ENCODE results near the gene MGME1. TPM values are rescaled to one million over a fixed set of nuclear protein-coding genes. Genes with fewer than 3 reads are reported as not detected.

Gene MGME1
- total RNA-seq, 2 donors from 2014 or later = 17.1 to 22.0 TPM

- ATAC-seq (peak; percentile 87), DNase-seq (peak; percentile 71 to 80)
- intact Hi-C loops (cut with DNase I, micrococcal nuclease) = no loop called here
Observed at GRCh38 chr20:17938871-17939619, 29.8 kb upstream of the MGME1 start.

- ATAC-seq = peak; percentile 22
- DNase-seq = no peak
- intact Hi-C loops (cut with DNase I, micrococcal nuclease) = no loop called here
Observed at GRCh38 chr20:17939622-17940223, 29.1 kb upstream of the MGME1 start.

- intact Hi-C loops (cut with DNase I, micrococcal nuclease) = no loop called here
- no peak for DNase-seq
- ATAC-seq = no peak
Observed at GRCh38 chr20:17940224-17940971, 28.4 kb upstream of the MGME1 start.

- intact Hi-C loops (cut with DNase I, micrococcal nuclease) = no loop called here
- DNase-seq (no peak), ATAC-seq (no peak)
Observed at GRCh38 chr20:17941087-17941825, 27.6 kb upstream of the MGME1 start.

- intact Hi-C loops (cut with DNase I, micrococcal nuclease) = no loop called here
- ATAC-seq = no peak
- no peak for DNase-seq
Observed at GRCh38 chr20:17941826-17942196, 27.0 kb upstream of the MGME1 start.

- no peak for ATAC-seq
- DNase-seq = no peak
- intact Hi-C loops (cut with DNase I, micrococcal nuclease) = no loop called here
Observed at GRCh38 chr20:17943343-17943742, 25.5 kb upstream of the MGME1 start.

GRCh38 chr20:17944854-17945474, 23.9 kb upstream of the MGME1 start:
- no peak for ATAC-seq
- intact Hi-C loops (cut with DNase I, micrococcal nuclease) = no loop called here
- no peak for DNase-seq

- DNase-seq = no peak
- ATAC-seq = no peak
- intact Hi-C loops (cut with DNase I, micrococcal nuclease) = no loop called here
Observed at GRCh38 chr20:17946040-17946439, 22.8 kb upstream of the MGME1 start.

- DNase-seq = no peak
- no peak for ATAC-seq
- intact Hi-C loops (cut with DNase I, micrococcal nuclease) = no loop called here
Observed at GRCh38 chr20:17946572-17947473, 22.0 kb upstream of the MGME1 start.

- no peak for ATAC-seq
- no peak for DNase-seq
- intact Hi-C loops (cut with DNase I, micrococcal nuclease) = no loop called here
Observed at GRCh38 chr20:17947474-17947815, 21.4 kb upstream of the MGME1 start.

GRCh38 chr20:17948442-17948841, 20.4 kb upstream of the MGME1 start:
- ATAC-seq = no peak
- DNase-seq = no peak
- intact Hi-C loops (cut with DNase I, micrococcal nuclease) = no loop called here

- no peak for ATAC-seq
- DNase-seq = no peak
- intact Hi-C loops (cut with DNase I, micrococcal nuclease) = no loop called here
Observed at GRCh38 chr20:17949899-17950298, 18.9 kb upstream of the MGME1 start.

- intact Hi-C loops (cut with DNase I, micrococcal nuclease) = no loop called here
- DNase-seq (no peak), ATAC-seq (no peak)
Observed at GRCh38 chr20:17950670-17951069, 18.1 kb upstream of the MGME1 start.

- intact Hi-C loops (cut with DNase I, micrococcal nuclease) = no loop called here
- ATAC-seq = no peak
- DNase-seq = no peak
Observed at GRCh38 chr20:17951323-17951722, 17.5 kb upstream of the MGME1 start.

- no peak for ATAC-seq
- intact Hi-C loops (cut with DNase I, micrococcal nuclease) = no loop called here
- no peak for DNase-seq
Observed at GRCh38 chr20:17952692-17953684, 15.8 kb upstream of the MGME1 start.

GRCh38 chr20:17953935-17954334, 14.9 kb upstream of the MGME1 start:
- intact Hi-C loops (cut with DNase I, micrococcal nuclease) = no loop called here
- no peak for ATAC-seq
- no peak for DNase-seq

GRCh38 chr20:17955302-17955701, 13.5 kb upstream of the MGME1 start:
- DNase-seq (no peak), ATAC-seq (no peak)
- intact Hi-C loops (cut with DNase I, micrococcal nuclease) = no loop called here

Measured in left colon (tissue), 2 donors.